H1 (cell line): ENCODE results near the gene B9D2. TPM values are rescaled to one million over a fixed set of nuclear protein-coding genes. Genes with fewer than 3 reads are reported as not detected.

Experiments used
- CTCF ChIA-PET: fragments of 300-600 bp; sonication (Branson Sonifier 250); formaldehyde crosslinking; loops from one replicate; lab custom pipeline; 2021; ENCODE audit not compliant: partially characterized antibody; lab: Charles Lee
- POLR2A ChIA-PET: fragments of 300-600 bp; sonication (Branson Sonifier 250); formaldehyde crosslinking; loops from one replicate; lab custom pipeline; 2021; ENCODE audit warnings: inconsistent platforms; ENCODE audit not compliant: partially characterized antibody; lab: Charles Lee
- DNase-seq, 2 experiments: peaks; one replicate each; pipeline versions ENCODE4 v3.0.0 to v3.0.0-alpha.2; 2010 to 2022; ENCODE audit warnings: low spot score in 2 of 2, low read depth in 1 of 2, mixed read lengths in 1 of 2
- FAIRE-seq: peaks from 2 replicates; lab custom pipeline; 2011; peaks lifted over from hg19 to GRCh38; lab: Jason Lieb, UNC
- H2AFZ ChIP-seq: 2 replicates; pipeline ENCODE4 v1.8.1; 2012; ENCODE audit warnings: low read length, inconsistent platforms
- H2AK5ac ChIP-seq: 2 replicates; pipeline ENCODE4 v1.6.1; 2013; ENCODE audit warnings: low read depth, low read length
- H2BK120ac ChIP-seq: replicated peaks from 2 replicates; pipeline ENCODE3; 2013; ENCODE audit warnings: low read depth, low read length, inconsistent platforms
- H2BK12ac ChIP-seq: 2 replicates; pipeline ENCODE4 v1.6.1; 2013; ENCODE audit warnings: low read depth, low read length
- H2BK15ac ChIP-seq: 2 replicates; pipeline ENCODE4 v1.6.1; 2013; ENCODE audit warnings: low read length
- H2BK20ac ChIP-seq: 2 replicates; pipeline ENCODE4 v1.6.1; 2013; ENCODE audit warnings: low read length
- H2BK5ac ChIP-seq: 2 replicates; pipeline ENCODE4 v1.6.1; 2013; ENCODE audit warnings: low read depth, low read length
- H3K14ac ChIP-seq: 2 replicates; pipeline ENCODE4 v1.6.1; 2013; ENCODE audit warnings: inconsistent platforms; ENCODE audit not compliant: insufficient read length
- H3K18ac ChIP-seq: 2 replicates; pipeline ENCODE4 v1.6.1; 2013; ENCODE audit warnings: low read length; ENCODE audit errors: extremely low read depth
- H3K23ac ChIP-seq: 2 replicates; pipeline ENCODE4 v1.6.1; 2013; ENCODE audit warnings: inconsistent platforms; ENCODE audit not compliant: insufficient read length
- H3K23me2 ChIP-seq: 2 replicates; pipeline ENCODE4 v1.6.1; 2013; ENCODE audit warnings: low read depth, low read length
- H3K27ac ChIP-seq: 2 replicates; pipeline ENCODE4 v1.6.1; 2011; ENCODE audit warnings: low read depth, low read length, inconsistent platforms
- H3K27me3 ChIP-seq, 4 experiments: replicated peaks in 1 of 4; 1 replicate in 1 of 4; 2 replicates in 3 of 4; pipeline versions ENCODE4 v1.6.1 to v1.8.1; 2011 to 2013; ENCODE audit warnings: low read length in 3 of 4, mild to moderate bottlenecking in 3 of 4, inconsistent platforms in 2 of 4, mixed read lengths in 2 of 4, moderate library complexity in 1 of 4; ENCODE audit not compliant: control insufficient read depth in 3 of 4, insufficient read depth in 3 of 4; ENCODE audit errors: extremely low read depth in 1 of 4
- H3K36me3 ChIP-seq, 4 experiments: 2 replicates each; pipeline versions ENCODE4 v1.6.1 to v1.8.1; 2011 to 2013; ENCODE audit warnings: mild to moderate bottlenecking in 4 of 4, low read length in 3 of 4, moderate library complexity in 2 of 4, control low read depth in 1 of 4, inconsistent platforms in 1 of 4; ENCODE audit not compliant: insufficient read depth in 4 of 4, control insufficient read depth in 2 of 4
- H3K4ac ChIP-seq: replicated peaks from 2 replicates; pipeline ENCODE3; 2013; ENCODE audit warnings: low read length, low read depth, mixed read lengths, inconsistent platforms; ENCODE audit not compliant: insufficient read length
- H3K4me1 ChIP-seq, 4 experiments: replicated peaks in 1 of 4; 1 replicate in 1 of 4; 2 replicates in 3 of 4; pipeline versions ENCODE4 v1.6.1 to v1.8.1; 2011 to 2013; ENCODE audit warnings: low read length in 3 of 4, inconsistent platforms in 2 of 4, mixed read lengths in 1 of 4; ENCODE audit not compliant: insufficient read depth in 4 of 4, control insufficient read depth in 3 of 4
- H3K4me2 ChIP-seq, 2 experiments: 2 replicates each; pipeline versions ENCODE4 v1.6.1 to v1.8.1; 2011 to 2013; ENCODE audit warnings: low read depth in 2 of 2, low read length in 2 of 2, control low read depth in 1 of 2, inconsistent platforms in 1 of 2, mild to moderate bottlenecking in 1 of 2; ENCODE audit not compliant: insufficient read depth in 1 of 2
- H3K4me3 ChIP-seq, 4 experiments: fragments of 200-600, 300-600 bp in 1 of 4; sonication (generic), shearing (Covaris generic), sonication (Bioruptor Twin) in 1 of 4; 2 replicates each; pipeline versions ENCODE4 v1.5.1 to v1.8.1; 2011 to 2016; ENCODE audit warnings: low read length in 4 of 4, low read depth in 3 of 4, control low read depth in 2 of 4, inconsistent platforms in 2 of 4, mild to moderate bottlenecking in 2 of 4, mixed read lengths in 1 of 4, moderate library complexity in 1 of 4; ENCODE audit not compliant: insufficient read depth in 2 of 4; ENCODE audit errors: extremely low read depth in 1 of 4
- H3K56ac ChIP-seq: replicated peaks from 2 replicates; pipeline ENCODE3; 2013; ENCODE audit warnings: low read depth, mild to moderate bottlenecking, mixed read lengths, low read length, inconsistent platforms; ENCODE audit not compliant: insufficient read length
- H3K79me1 ChIP-seq: 2 replicates; pipeline ENCODE4 v1.6.1; 2013; ENCODE audit warnings: low read depth, low read length, control low read depth
- H3K79me2 ChIP-seq, 2 experiments: 2 replicates each; pipeline versions ENCODE4 v1.6.1 to v1.8.1; 2012 to 2013; ENCODE audit warnings: low read length in 2 of 2, mild to moderate bottlenecking in 2 of 2, inconsistent platforms in 1 of 2; ENCODE audit not compliant: insufficient read depth in 2 of 2, control insufficient read depth in 1 of 2
- H3K9ac ChIP-seq, 4 experiments: replicated peaks in 1 of 4; 1 replicate in 1 of 4; 2 replicates in 3 of 4; pipeline versions ENCODE4 v1.6.1 to v1.8.1; 2011 to 2013; ENCODE audit warnings: low read depth in 3 of 4, low read length in 3 of 4, control low read depth in 2 of 4, mild to moderate bottlenecking in 2 of 4, moderate library complexity in 2 of 4, inconsistent platforms in 1 of 4; ENCODE audit errors: extremely low read depth in 1 of 4
- H3K9me3 ChIP-seq, 2 experiments: 2 replicates each; pipeline versions ENCODE4 v1.6.1 to v1.8.1; 2012 to 2013; ENCODE audit warnings: mild to moderate bottlenecking in 2 of 2, moderate library complexity in 2 of 2, control low read depth in 1 of 2, inconsistent platforms in 1 of 2, low read depth in 1 of 2, low read length in 1 of 2, mixed read lengths in 1 of 2; ENCODE audit not compliant: insufficient read depth in 2 of 2
- H4K20me1 ChIP-seq, 2 experiments: replicated peaks in 1 of 2; 2 replicates each; pipeline versions ENCODE3 to v1.8.1; 2011 to 2013; ENCODE audit warnings: inconsistent platforms in 2 of 2, low read length in 2 of 2, mild to moderate bottlenecking in 1 of 2; ENCODE audit not compliant: insufficient read depth in 2 of 2, control insufficient read depth in 1 of 2
- H4K5ac ChIP-seq: 2 replicates; pipeline ENCODE4 v1.6.1; 2013; ENCODE audit warnings: low read length, low read depth, mixed read lengths, inconsistent platforms; ENCODE audit not compliant: insufficient read length
- H4K8ac ChIP-seq: 2 replicates; pipeline ENCODE4 v1.8.0; 2013; ENCODE audit warnings: mild to moderate bottlenecking, moderate library complexity, low read length, inconsistent platforms; ENCODE audit not compliant: insufficient read depth; ENCODE audit errors: extremely low read depth
- H4K91ac ChIP-seq: replicated peaks from 2 replicates; pipeline ENCODE3; 2013; ENCODE audit warnings: low read length, mixed read lengths, inconsistent platforms; ENCODE audit not compliant: insufficient read length
- WGBS, 2 experiments: shearing (Covaris generic) in 1 of 2; methylation state at CpG; one replicate each; pipeline versions ENCODE4 v1.1.6 to v1.1.7; 2013 to 2015; ENCODE audit warnings: low lambda C conversion rate in 2 of 2, mixed read lengths in 2 of 2, inconsistent platforms in 1 of 2, low coverage in 1 of 2, missing lambda C conversion rate in 1 of 2; ENCODE audit not compliant: insufficient replicate concordance in 2 of 2, insufficient coverage in 1 of 2, insufficient read length in 1 of 2; ENCODE audit errors: extremely low coverage in 1 of 2, missing lambda C conversion rate in 1 of 2; 5-methylcytosine and 5-hydroxymethylcytosine counted together
- polyA plus RNA-seq, 7 experiments: library from polyadenylated mRNA; depleted of rRNA in 3 of 7; stranded (reverse) in 5 of 7; unstranded in 2 of 7; fragments of >200 nt in 5 of 7; fragments of 200-250 nt in 2 of 7; gene quantifications; 1 replicate in 5 of 7; 2 replicates in 1 of 7; 4 replicates in 1 of 7; pipeline versions ENCODE4 v1.2.1 to v1.2.3, GENCODE V29; 2011 to 2013; ENCODE audit warnings: missing spikeins in 2 of 7, mixed read lengths in 2 of 7
- total RNA-seq: library from RNA; stranded (reverse); fragmentation: NEBNext Ultra II Directional; extraction: Animal tissue kit (Norgen Biotek cat#: 25700); gene quantifications from 2 replicates; pipeline ENCODE4 v1.2.1, GENCODE V29; 2021

The B9D2 gene
- total and polyA plus RNA-seq, 2 of the 8 experiments (the other 6 are each of a cell fraction or from before 2014, with no cell fraction given): 4.9 to 6.3 TPM

- peaks cover 0 to 2% of the 10 kb centered on the region in 2 experiments for H4K20me1 ChIP-seq
- no peak overlapping the region for H3K56ac ChIP-seq
- no peak overlapping the region for H3K9ac ChIP-seq
- no peak overlapping the region for H3K4ac ChIP-seq
- H2BK15ac ChIP-seq: no peak overlapping the region
- H2BK20ac ChIP-seq: no peak overlapping the region
- H3K27me3 ChIP-seq: peaks cover 0 to 3% (median 0%) of the 10 kb centered on the region in 4 experiments; a peak in 3 of 7 replicates
- H2BK5ac ChIP-seq: no peak overlapping the region
- no peaks in the 10 kb centered on the region for H3K79me2 ChIP-seq
- no peaks in the 10 kb centered on the region for H3K79me1 ChIP-seq
- DNase-seq (no peak), FAIRE-seq (no peak)
- no peak overlapping the region for H4K8ac ChIP-seq
- H2AFZ ChIP-seq: no peak overlapping the region
- no peak overlapping the region for H3K18ac ChIP-seq
- H2AK5ac ChIP-seq: no peak overlapping the region
- H3K27ac ChIP-seq: no peak overlapping the region
- H3K23me2 ChIP-seq: peaks cover 1% of the 10 kb centered on the region
- ChIA-PET CTCF (interaction anchor here (0.6 to 4.8 kb wide), 3 partner anchors 11 to 977 kb away, joined by 3 to 25 read pairs (median 4); no protein-coding TSS in a partner anchor), POLR2A (interaction anchor here (1.3 kb wide), 1 partner anchor 10 kb away, joined by 7 read pairs; no protein-coding TSS in a partner anchor)
- no peak overlapping the region for H4K5ac ChIP-seq
- no peak overlapping the region for H3K4me3 ChIP-seq
- H2BK12ac ChIP-seq: no peak overlapping the region
- H3K9me3 ChIP-seq: no peaks in the 10 kb centered on the region
- no peak overlapping the region for H3K14ac ChIP-seq
- H3K4me2 ChIP-seq: no peak overlapping the region
- H3K36me3 ChIP-seq: no peaks in the 10 kb centered on the region
- WGBS, 2 experiments: 93% methylated on average over 10 of the region's 10 CpGs; no CpG with 5 or more reads in 1 of the 2 experiments
- H3K4me1 ChIP-seq: no peaks in the 10 kb centered on the region
- no peak overlapping the region for H4K91ac ChIP-seq
- H2BK120ac ChIP-seq: no peak overlapping the region
- H3K23ac ChIP-seq: no peak overlapping the region
Observed at GRCh38 chr19:41335467-41335866, 28.5 kb downstream of the B9D2 start.
